ENCODE measurements around the gene GRIP1. TPM values are rescaled to one million over a fixed set of nuclear protein-coding genes. Genes with fewer than 3 reads are reported as not detected.

The GRIP1 gene
- total RNA-seq, 1 donor from 2014 or later: 0.47 TPM

GRCh38 chr12:66584673-66585072, 94.2 kb downstream of the GRIP1 start:
- Histone ChIP-seq H3K27ac (replicated peaks) (no peak overlapping the region), H3K9me3 (replicated peaks) (peaks cover 7% of the 10 kb centered on the region), H3K27me3 (ENCODE audit: low read depth) (no peaks in the 10 kb centered on the region), H3K36me3 (no peaks in the 10 kb centered on the region), H3K4me1 (no peaks in the 10 kb centered on the region), H3K4me3 (no peak overlapping the region)
- intact Hi-C loops (cut with micrococcal nuclease): no loop called here
- DNase-seq: no peak
- no peak for TF ChIP-seq CTCF (IDR thresholded peaks at IDR 0.05; ENCODE audit: borderline replicate concordance)

GRCh38 chr12:66573605-66574004, 105.3 kb downstream of the GRIP1 start:
- intact Hi-C loops (cut with micrococcal nuclease): no loop called here
- no peak for DNase-seq
- Histone ChIP-seq H3K36me3 (no peaks in the 10 kb centered on the region), H3K9me3 (replicated peaks) (no peaks in the 10 kb centered on the region), H3K4me3 (no peak overlapping the region), H3K4me1 (no peaks in the 10 kb centered on the region), H3K27me3 (ENCODE audit: low read depth) (no peaks in the 10 kb centered on the region), H3K27ac (replicated peaks) (no peak overlapping the region)
- no peak for TF ChIP-seq CTCF (IDR thresholded peaks at IDR 0.05; ENCODE audit: borderline replicate concordance)

GRCh38 chr12:66572845-66573244, 106.0 kb downstream of the GRIP1 start:
- TF ChIP-seq CTCF (IDR thresholded peaks at IDR 0.05; ENCODE audit: borderline replicate concordance): no peak
- no peak overlapping the region for H3K4me3 ChIP-seq
- H3K27me3 ChIP-seq (ENCODE audit: low read depth): no peaks in the 10 kb centered on the region
- H3K9me3 ChIP-seq (replicated peaks): no peaks in the 10 kb centered on the region
- intact Hi-C loops (cut with micrococcal nuclease): no loop called here
- no peak overlapping the region for H3K27ac ChIP-seq (replicated peaks)
- no peak for DNase-seq
- no peaks in the 10 kb centered on the region for H3K4me1 ChIP-seq
- H3K36me3 ChIP-seq: no peaks in the 10 kb centered on the region

- Histone ChIP-seq H3K27me3 (ENCODE audit: low read depth) (no peaks in the 10 kb centered on the region), H3K36me3 (no peaks in the 10 kb centered on the region), H3K4me3 (no peak overlapping the region), H3K4me1 (no peaks in the 10 kb centered on the region), H3K27ac (replicated peaks) (no peak overlapping the region), H3K9me3 (replicated peaks) (no peaks in the 10 kb centered on the region)
- no peak for TF ChIP-seq CTCF (IDR thresholded peaks at IDR 0.05; ENCODE audit: borderline replicate concordance)
- intact Hi-C loops (cut with micrococcal nuclease): no loop called here
- no peak for DNase-seq
Measured at GRCh38 chr12:66571361-66571915, 107.4 kb downstream of the GRIP1 start.

GRCh38 chr12:66563220-66563619, 115.7 kb downstream of the GRIP1 start:
- no peaks in the 10 kb centered on the region for H3K27me3 ChIP-seq (ENCODE audit: low read depth)
- no peak for TF ChIP-seq CTCF (IDR thresholded peaks at IDR 0.05; ENCODE audit: borderline replicate concordance)
- no peaks in the 10 kb centered on the region for H3K4me1 ChIP-seq
- no peaks in the 10 kb centered on the region for H3K36me3 ChIP-seq
- no peak overlapping the region for H3K27ac ChIP-seq (replicated peaks)
- intact Hi-C loops (cut with micrococcal nuclease): no loop called here
- H3K9me3 ChIP-seq (replicated peaks): peaks cover 69% of the 10 kb centered on the region
- DNase-seq: no peak
- H3K4me3 ChIP-seq: no peak overlapping the region
